ENCODE results near the gene KREMEN1.

KREMEN1 gene

GRCh38 chr22:29194184-29194583 is 121.3 kb downstream of the KREMEN1 start:
- no peak for DNase-seq

GRCh38 chr22:29195118-29195963 is 122.5 kb downstream of the KREMEN1 start:
- DNase-seq, result no peak

- no peak for DNase-seq
These were observed 123.3 kb downstream of the KREMEN1 start for GRCh38 chr22:29195964-29196666.

- DNase-seq, result no peak
These were observed 124.3 kb downstream of the KREMEN1 start for GRCh38 chr22:29197096-29197495.

GRCh38 chr22:29198240-29198639 is 125.4 kb downstream of the KREMEN1 start:
- DNase-seq, result no peak

- no peak for DNase-seq
These were observed 127.0 kb downstream of the KREMEN1 start for GRCh38 chr22:29199702-29200400.

- no peak for DNase-seq
These were observed 128.1 kb downstream of the KREMEN1 start for GRCh38 chr22:29200901-29201300.

- DNase-seq, result no peak
These were observed 128.9 kb downstream of the KREMEN1 start for GRCh38 chr22:29201782-29202181.

GRCh38 chr22:29202212-29203192 is 129.7 kb downstream of the KREMEN1 start:
- peak in 5 of 14 donors; percentile 23 to 45 (median 31) for DNase-seq

- no peak for DNase-seq
These were observed 130.9 kb downstream of the KREMEN1 start for GRCh38 chr22:29203488-29204454.

GRCh38 chr22:29204455-29205183 is 131.8 kb downstream of the KREMEN1 start:
- no peak for DNase-seq

- DNase-seq, result no peak
These were observed 132.4 kb downstream of the KREMEN1 start for GRCh38 chr22:29205252-29205593.

- peak in 2 of 14 donors; percentile 14 to 19 for DNase-seq
These were observed 132.9 kb downstream of the KREMEN1 start, which contains the start of gene EMID1 for GRCh38 chr22:29205594-29206371. EMID1 (plus strand) TSS chr22:29205896; CDS start chr22:29206039, 143 bp downstream.

- DNase-seq, result no peak
These were observed 133.8 kb downstream of the KREMEN1 start for GRCh38 chr22:29206372-29207242.

- no peak for DNase-seq
These were observed 134.4 kb downstream of the KREMEN1 start for GRCh38 chr22:29207243-29207550.

GRCh38 chr22:29207562-29208501 is 135.0 kb downstream of the KREMEN1 start:
- no peak for DNase-seq

GRCh38 chr22:29208502-29208862 is 135.6 kb downstream of the KREMEN1 start:
- no peak for DNase-seq

All from C1 segment of cervical spinal cord (tissue), 14 donors.